Testis (tissue), 3 donors: ENCODE results near the gene H1-8. TPM values are rescaled to one million over a fixed set of nuclear protein-coding genes. Genes with fewer than 3 reads are reported as not detected.

Experiments used
- DNase-seq: peaks from one replicate; pipeline ENCODE4 v3.0.0-alpha.2; 2019
- H3K27ac ChIP-seq, 2 donors: fragments of 200-600 bp; sonication (generic); one replicate each; pipeline ENCODE4 v1.5.1; 2019
- H3K27me3 ChIP-seq: fragments of 200-600 bp; sonication (generic); one replicate; pipeline ENCODE4 v1.5.1; 2019
- H3K36me3 ChIP-seq: fragments of 200-600 bp; sonication (generic); one replicate; pipeline ENCODE4 v1.5.1; 2017; ENCODE audit warnings: low read depth; ENCODE audit errors: missing control alignments
- H3K4me1 ChIP-seq: fragments of 200-600 bp; sonication (generic); one replicate; pipeline ENCODE4 v1.5.1; 2019
- H3K4me3 ChIP-seq, 2 donors: fragments of 200-600 bp; sonication (generic); one replicate each; pipeline ENCODE4 v1.5.1; 2017 to 2019
- H3K9me3 ChIP-seq: fragments of 200-600 bp; sonication (generic); one replicate; pipeline ENCODE4 v1.5.1; 2017
- POLR2A ChIP-seq: fragments of 450-650 bp; IDR thresholded peaks from one replicate; pipeline ENCODE4 v1.6.1; 2017; ENCODE audit warnings: antibody characterized with exemption, mild to moderate bottlenecking, moderate library complexity
- WGBS, 2 donors: methylation state at CpG; one replicate each; pipeline ENCODE4 v1.1.5; 2018; 5-methylcytosine and 5-hydroxymethylcytosine counted together
- intact Hi-C: fragments of 100-400 bp; cut with DNase I; formaldehyde crosslinking; loops from one replicate; pipeline ENCODE4 v1.15.1; 2023; ENCODE audit warnings: low total_unique reads
- polyA plus RNA-seq: library from polyadenylated mRNA; stranded (reverse); fragments of 350-450 nt; fragmentation: Illumina TruSeq; extraction: RNeasy Lipid Tissue Mini Kit (QIAGEN cat#74804); gene quantifications from one replicate; pipeline ENCODE4 v1.2.3, GENCODE V29; 2014; ENCODE audit warnings: low read depth, low replicate concordance; ENCODE audit not compliant: insufficient read depth
- total RNA-seq, 2 donors: library from RNA; depleted of rRNA; stranded (reverse); fragments of >200 nt; gene quantifications; one replicate each; pipeline ENCODE4 v1.2.3, GENCODE V29; 2016
- TF ChIP-seq, protein P1 (sequence below), 3 experiments: fragments of 450-650 bp in 2 of 3; fragments of 200-600 bp in 1 of 3; sonication (generic) in 1 of 3; IDR thresholded peaks; one replicate each; pipeline ENCODE4 v1.5.1; 2016 to 2019; ENCODE audit warnings: antibody characterized with exemption in 3 of 3, mild to moderate bottlenecking in 2 of 3, moderate library complexity in 1 of 3

Gene H1-8
- total and polyA plus RNA-seq, 3 donors from 2014 or later: 4.2 to 8.6 (median 4.8) TPM

DNA sequence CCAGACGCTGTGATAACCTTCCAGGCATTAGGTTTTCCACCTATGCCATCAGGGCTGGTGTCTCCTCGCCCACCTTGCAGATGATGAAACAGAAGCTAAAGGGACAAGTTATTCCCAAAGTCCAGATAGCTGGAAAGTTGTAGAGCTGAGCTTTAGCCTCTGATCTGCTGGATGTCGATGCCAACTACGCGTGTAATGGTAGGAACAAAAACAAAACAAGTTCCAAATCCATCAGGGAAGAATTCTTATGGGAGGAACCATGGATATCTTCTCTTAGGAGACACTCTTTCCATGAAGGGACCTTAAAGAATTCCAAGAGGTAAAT is 42.7 kb upstream of the H1-8 start:
- Histone ChIP-seq H3K9me3 (no peaks in the 10 kb centered on the region), H3K27ac (no peak overlapping the region), H3K4me3 (no peak overlapping the region), H3K4me1 (peaks cover 6% of the 10 kb centered on the region), H3K27me3 (no peaks in the 10 kb centered on the region), H3K36me3 (no peaks in the 10 kb centered on the region)
- DNase-seq: no peak
- WGBS, 2 donors: 94 to 97% methylated on average over 4 to 5 of the region's 5 CpGs
- no peak for TF ChIP-seq POLR2A
- TF ChIP-seq, protein P1, sequence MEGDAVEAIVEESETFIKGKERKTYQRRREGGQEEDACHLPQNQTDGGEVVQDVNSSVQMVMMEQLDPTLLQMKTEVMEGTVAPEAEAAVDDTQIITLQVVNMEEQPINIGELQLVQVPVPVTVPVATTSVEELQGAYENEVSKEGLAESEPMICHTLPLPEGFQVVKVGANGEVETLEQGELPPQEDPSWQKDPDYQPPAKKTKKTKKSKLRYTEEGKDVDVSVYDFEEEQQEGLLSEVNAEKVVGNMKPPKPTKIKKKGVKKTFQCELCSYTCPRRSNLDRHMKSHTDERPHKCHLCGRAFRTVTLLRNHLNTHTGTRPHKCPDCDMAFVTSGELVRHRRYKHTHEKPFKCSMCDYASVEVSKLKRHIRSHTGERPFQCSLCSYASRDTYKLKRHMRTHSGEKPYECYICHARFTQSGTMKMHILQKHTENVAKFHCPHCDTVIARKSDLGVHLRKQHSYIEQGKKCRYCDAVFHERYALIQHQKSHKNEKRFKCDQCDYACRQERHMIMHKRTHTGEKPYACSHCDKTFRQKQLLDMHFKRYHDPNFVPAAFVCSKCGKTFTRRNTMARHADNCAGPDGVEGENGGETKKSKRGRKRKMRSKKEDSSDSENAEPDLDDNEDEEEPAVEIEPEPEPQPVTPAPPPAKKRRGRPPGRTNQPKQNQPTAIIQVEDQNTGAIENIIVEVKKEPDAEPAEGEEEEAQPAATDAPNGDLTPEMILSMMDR (IDR thresholded peaks at IDR 0.05): no peak
- intact Hi-C loops: no loop called here

DNA sequence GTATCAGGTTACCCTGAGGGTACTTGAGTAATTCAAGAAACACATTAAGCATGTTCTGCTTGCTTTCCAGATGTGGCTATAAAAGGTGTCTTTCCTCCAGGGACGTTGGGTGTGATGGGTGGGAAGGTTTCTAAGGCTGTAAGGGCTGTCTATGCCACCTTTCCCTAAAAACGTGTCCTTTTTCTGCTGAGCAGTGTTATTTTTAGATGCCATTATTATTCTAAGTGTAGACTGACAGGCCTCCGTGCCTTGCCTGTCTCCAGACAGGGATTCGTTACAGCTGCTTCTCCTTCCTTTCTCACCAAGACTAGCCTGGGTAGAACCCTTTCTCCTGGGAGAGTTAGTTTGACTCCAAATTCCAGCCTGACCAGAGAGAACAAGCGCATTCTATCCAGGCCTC is 41.3 kb upstream of the H1-8 start:
- DNase-seq: no peak
- WGBS, 2 donors: 93 to 95% methylated on average over 5 of the region's 5 CpGs
- H3K36me3 ChIP-seq: no peaks in the 10 kb centered on the region
- H3K9me3 ChIP-seq: no peaks in the 10 kb centered on the region
- H3K27ac ChIP-seq: no peak overlapping the region
- intact Hi-C loops: no loop called here
- H3K4me1 ChIP-seq: peaks cover 3% of the 10 kb centered on the region
- no peaks in the 10 kb centered on the region for H3K27me3 ChIP-seq
- TF ChIP-seq, protein P1 (IDR thresholded peaks at IDR 0.05): no peak
- TF ChIP-seq POLR2A: no peak
- no peak overlapping the region for H3K4me3 ChIP-seq

DNA sequence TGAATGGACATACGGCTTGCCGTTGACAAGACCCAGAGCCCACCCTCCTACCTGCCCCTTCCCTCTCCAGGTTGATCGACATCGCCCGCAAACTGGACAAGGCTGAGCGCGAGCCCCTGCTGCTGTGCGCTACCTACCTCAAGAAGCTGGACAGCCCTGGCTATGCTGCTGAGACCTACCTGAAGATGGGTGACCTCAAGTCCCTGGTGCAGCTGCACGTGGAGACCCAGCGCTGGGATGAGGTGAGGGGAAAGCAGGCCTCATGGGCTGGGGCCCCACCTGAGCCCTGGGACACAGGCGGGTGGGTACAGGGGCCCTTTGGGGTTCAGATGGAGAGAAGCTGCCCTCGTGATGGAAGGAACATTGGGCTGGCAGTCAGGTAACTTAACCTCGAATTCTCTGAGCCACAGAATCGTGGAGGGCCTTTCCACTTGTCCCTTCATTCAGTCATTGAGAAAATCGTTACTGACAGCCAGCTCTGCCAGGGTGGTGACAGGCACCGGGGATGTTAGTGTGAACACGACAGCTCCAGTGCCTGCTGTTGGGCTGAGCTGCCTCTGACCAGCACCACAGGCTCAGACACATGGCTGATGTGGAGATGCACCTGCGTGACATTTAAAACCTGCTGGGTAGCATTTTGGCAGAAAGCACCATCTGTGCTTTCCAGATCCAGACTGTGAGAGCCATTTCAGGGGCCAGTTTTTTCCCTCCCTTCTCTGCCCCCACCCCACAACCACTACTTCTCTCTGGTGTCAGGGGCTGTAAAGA is 40.1 kb upstream of the H1-8 start:
- DNase-seq: no peak
- Histone ChIP-seq H3K4me1 (peaks cover 3% of the 10 kb centered on the region), H3K27me3 (no peaks in the 10 kb centered on the region), H3K27ac (no peak overlapping the region), H3K4me3 (no peak overlapping the region), H3K9me3 (no peaks in the 10 kb centered on the region), H3K36me3 (no peaks in the 10 kb centered on the region)
- WGBS, 2 donors: 93 to 96% methylated on average over 13 to 18 of the region's 18 CpGs
- intact Hi-C loops: no loop called here
- TF ChIP-seq POLR2A: no peak
- TF ChIP-seq, protein P1 (IDR thresholded peaks at IDR 0.05): no peak

DNA sequence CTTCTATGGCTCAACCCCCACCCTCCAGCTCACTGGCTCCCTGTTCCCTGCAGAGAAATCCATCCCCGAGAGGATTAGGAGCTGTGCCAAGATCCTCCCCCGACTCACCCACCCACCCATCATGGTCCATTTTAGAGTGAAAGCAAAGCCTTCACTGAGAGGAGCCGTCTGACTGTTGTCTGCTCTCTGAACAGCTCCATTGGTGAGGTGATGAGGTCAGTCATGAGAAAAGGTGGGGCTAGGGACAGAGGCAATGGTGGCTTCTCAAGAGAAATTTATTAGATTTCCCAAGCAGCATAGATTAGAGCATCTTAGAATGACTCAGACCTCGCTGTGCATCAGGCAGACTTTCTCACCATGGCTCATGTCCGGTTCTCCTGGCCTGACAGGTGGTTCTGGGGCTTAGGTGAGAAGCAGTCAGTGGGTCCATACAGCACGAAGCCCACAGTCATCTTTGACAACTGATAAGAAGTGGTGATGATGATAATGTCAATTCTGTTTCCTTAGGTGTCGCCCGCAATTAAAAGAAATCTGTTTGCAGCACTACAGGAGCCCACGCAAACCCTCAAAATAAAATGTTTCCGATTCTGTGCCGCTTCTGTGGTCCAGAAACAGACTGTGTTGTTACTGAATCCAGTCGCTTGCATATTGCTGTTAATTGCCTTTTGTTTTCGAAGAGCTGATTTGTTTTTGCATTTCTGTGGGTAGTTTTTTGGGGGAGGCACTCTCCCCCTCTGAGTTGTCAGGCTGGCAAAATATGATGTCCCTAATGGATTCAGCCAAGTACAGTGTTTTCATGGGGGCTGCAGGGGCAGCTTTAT is 39.3 kb upstream of the H1-8 start:
- Histone ChIP-seq H3K36me3 (no peaks in the 10 kb centered on the region), H3K4me1 (peaks cover 3% of the 10 kb centered on the region), H3K9me3 (no peaks in the 10 kb centered on the region), H3K27me3 (no peaks in the 10 kb centered on the region), H3K4me3 (no peak overlapping the region), H3K27ac (no peak overlapping the region)
- TF ChIP-seq, protein P1 (IDR thresholded peaks at IDR 0.05): no peak
- no peak for TF ChIP-seq POLR2A
- WGBS, 2 donors: 89 to 93% methylated on average over 13 of the region's 13 CpGs
- no peak for DNase-seq
- intact Hi-C loops: no loop called here
